MG63 (cell line): Measurements from ENCODE around the gene KCTD21. TPM values are rescaled to one million over a fixed set of nuclear protein-coding genes. Genes with fewer than 3 reads are reported as not detected.

Source experiments
- DNase-seq: peaks from one replicate; pipeline ENCODE4 v3.0.0-alpha.2; 2020
- H3K27me3 ChIP-seq: fragments of 250-450 bp; sonication (Bioruptor Pico); 2 replicates; pipeline ENCODE4 v1.5.1; 2020; ENCODE audit warnings: mild to moderate bottlenecking, moderate library complexity
- H3K36me3 ChIP-seq: fragments of 250-450 bp; sonication (Bioruptor Pico); 2 replicates; pipeline ENCODE4 v1.5.1; 2020; ENCODE audit warnings: mild to moderate bottlenecking, moderate library complexity
- H3K4me3 ChIP-seq: fragments of 250-450 bp; sonication (Bioruptor Pico); 2 replicates; pipeline ENCODE4 v1.5.1; 2020; ENCODE audit warnings: mild to moderate bottlenecking, moderate library complexity
- H3K9me3 ChIP-seq: fragments of 250-450 bp; sonication (Bioruptor Pico); 2 replicates; pipeline ENCODE4 v1.5.1; 2020; ENCODE audit warnings: mild to moderate bottlenecking, moderate library complexity
- total RNA-seq: library from RNA; depleted of rRNA; stranded (reverse); fragments of >200 nt; shearing (Covaris generic); gene quantifications from 2 replicates; pipeline ENCODE4 v1.2.3, GENCODE V29; 2014; ENCODE audit warnings: low replicate concordance

KCTD21 gene
- total RNA-seq, 1 experiment from 2014 or later, result 4.3 TPM

- Histone ChIP-seq H3K4me3 (no peak overlapping the region), H3K36me3 (peaks cover 3% of the 10 kb centered on the region; the same call in 1 of the 2 replicates), H3K27me3 (no peaks in the 10 kb centered on the region), H3K9me3 (no peaks in the 10 kb centered on the region)
- no peak for DNase-seq
Measured at GRCh38 chr11:78170874-78171549, 17.4 kb downstream of the KCTD21 start.

GRCh38 chr11:78170413-78170812, 18.0 kb downstream of the KCTD21 start:
- DNase-seq, result no peak
- Histone ChIP-seq H3K36me3 (peaks cover 3% of the 10 kb centered on the region; the same call in 1 of the 2 replicates), H3K9me3 (no peaks in the 10 kb centered on the region), H3K4me3 (no peak overlapping the region), H3K27me3 (no peaks in the 10 kb centered on the region)

- H3K9me3 ChIP-seq, result no peaks in the 10 kb centered on the region; the same call in 1 of the 2 replicates
- no peak overlapping the region for H3K4me3 ChIP-seq
- peaks cover 3% of the 10 kb centered on the region; the same call in 1 of the 2 replicates for H3K36me3 ChIP-seq
- no peaks in the 10 kb centered on the region for H3K27me3 ChIP-seq
- DNase-seq, result peak; percentile 92
Measured at GRCh38 chr11:78168539-78169477, 19.6 kb downstream of the KCTD21 start.

- H3K36me3 ChIP-seq, result peaks cover 3% of the 10 kb centered on the region; the same call in 1 of the 2 replicates
- no peaks in the 10 kb centered on the region; the same call in 1 of the 2 replicates for H3K9me3 ChIP-seq
- no peak for DNase-seq
- no peaks in the 10 kb centered on the region for H3K27me3 ChIP-seq
- no peak overlapping the region for H3K4me3 ChIP-seq
Measured at GRCh38 chr11:78166855-78167469, 21.5 kb downstream of the KCTD21 start.

- Histone ChIP-seq H3K4me3 (no peak overlapping the region), H3K27me3 (no peaks in the 10 kb centered on the region), H3K36me3 (no peaks in the 10 kb centered on the region), H3K9me3 (no peaks in the 10 kb centered on the region; the same call in 1 of the 2 replicates)
- no peak for DNase-seq
Measured at GRCh38 chr11:78164471-78164870, 24.0 kb downstream of the KCTD21 start.

- no peak overlapping the region for H3K4me3 ChIP-seq
- DNase-seq, result no peak
- no peaks in the 10 kb centered on the region; the same call in 1 of the 2 replicates for H3K9me3 ChIP-seq
- H3K36me3 ChIP-seq, result no peaks in the 10 kb centered on the region
- H3K27me3 ChIP-seq, result no peaks in the 10 kb centered on the region
Measured at GRCh38 chr11:78163828-78164227, 24.6 kb downstream of the KCTD21 start.

- Histone ChIP-seq H3K4me3 (no peak overlapping the region), H3K36me3 (no peaks in the 10 kb centered on the region), H3K27me3 (no peaks in the 10 kb centered on the region), H3K9me3 (no peaks in the 10 kb centered on the region; the same call in 1 of the 2 replicates)
- DNase-seq, result no peak
Measured at GRCh38 chr11:78161962-78162371, 26.5 kb downstream of the KCTD21 start.

GRCh38 chr11:78161346-78161745, 27.1 kb downstream of the KCTD21 start:
- no peaks in the 10 kb centered on the region for H3K36me3 ChIP-seq
- DNase-seq, result no peak
- H3K9me3 ChIP-seq, result no peaks in the 10 kb centered on the region; the same call in 1 of the 2 replicates
- no peaks in the 10 kb centered on the region for H3K27me3 ChIP-seq
- no peak overlapping the region for H3K4me3 ChIP-seq

- Histone ChIP-seq H3K27me3 (no peaks in the 10 kb centered on the region), H3K4me3 (no peak overlapping the region), H3K36me3 (no peaks in the 10 kb centered on the region), H3K9me3 (no peaks in the 10 kb centered on the region; the same call in 1 of the 2 replicates)
- DNase-seq, result no peak
Measured at GRCh38 chr11:78160557-78160956, 27.9 kb downstream of the KCTD21 start.

- H3K27me3 ChIP-seq, result no peaks in the 10 kb centered on the region
- DNase-seq, result no peak
Measured at GRCh38 chr11:78158987-78159652, 29.3 kb downstream of the KCTD21 start.

GRCh38 chr11:78156127-78156844, 32.1 kb downstream of the KCTD21 start:
- DNase-seq, result no peak
- no peaks in the 10 kb centered on the region for H3K9me3 ChIP-seq
- H3K36me3 ChIP-seq, result no peaks in the 10 kb centered on the region
- H3K27me3 ChIP-seq, result no peaks in the 10 kb centered on the region
- no peak overlapping the region for H3K4me3 ChIP-seq

More at GRCh38 chr11:78158987-78159652, 29.3 kb downstream of the KCTD21 start:
- H3K4me3 ChIP-seq, result no peak overlapping the region
- no peaks in the 10 kb centered on the region for H3K36me3 ChIP-seq
- no peaks in the 10 kb centered on the region for H3K9me3 ChIP-seq

- Histone ChIP-seq H3K36me3 (no peaks in the 10 kb centered on the region), H3K9me3 (no peaks in the 10 kb centered on the region), H3K4me3 (no peak overlapping the region), H3K27me3 (no peaks in the 10 kb centered on the region)
- DNase-seq, result no peak
Measured at GRCh38 chr11:78151804-78152203, 36.6 kb downstream of the KCTD21 start.

GRCh38 chr11:78150754-78151153, 37.7 kb downstream of the KCTD21 start:
- Histone ChIP-seq H3K9me3 (no peaks in the 10 kb centered on the region), H3K27me3 (no peaks in the 10 kb centered on the region), H3K4me3 (no peak overlapping the region), H3K36me3 (no peaks in the 10 kb centered on the region)
- DNase-seq, result no peak

- Histone ChIP-seq H3K36me3 (no peaks in the 10 kb centered on the region), H3K27me3 (no peaks in the 10 kb centered on the region), H3K9me3 (no peaks in the 10 kb centered on the region), H3K4me3 (no peak overlapping the region)
- DNase-seq, result no peak
Measured at GRCh38 chr11:78150346-78150745, 38.1 kb downstream of the KCTD21 start.

- no peak overlapping the region for H3K4me3 ChIP-seq
- H3K27me3 ChIP-seq, result no peaks in the 10 kb centered on the region
- H3K36me3 ChIP-seq, result no peaks in the 10 kb centered on the region
- peak; percentile 73 for DNase-seq
- no peaks in the 10 kb centered on the region for H3K9me3 ChIP-seq
Measured at GRCh38 chr11:78149646-78150045, 38.8 kb downstream of the KCTD21 start.

GRCh38 chr11:78147807-78148206, 40.6 kb downstream of the KCTD21 start:
- Histone ChIP-seq H3K27me3 (no peaks in the 10 kb centered on the region), H3K36me3 (no peaks in the 10 kb centered on the region)
- DNase-seq, result no peak

More at GRCh38 chr11:78147807-78148206, 40.6 kb downstream of the KCTD21 start:
- no peaks in the 10 kb centered on the region for H3K9me3 ChIP-seq
- no peak overlapping the region for H3K4me3 ChIP-seq
